Neural cell (in vitro differentiated cells): ENCODE data around the gene DHPS. TPM values are rescaled to one million over a fixed set of nuclear protein-coding genes. Genes with fewer than 3 reads are reported as not detected.

ENCODE experiments used
- H2AFZ ChIP-seq: fragments of 200-600, 300-800 bp; sonication (generic), shearing (Covaris generic); 2 replicates; pipeline ENCODE4 v1.6.0; 2014; ENCODE audit warnings: low read depth, mild to moderate bottlenecking, antibody characterized with exemption, low read length, moderate library complexity
- H3F3A ChIP-seq: fragments of 200-600 bp; shearing (Covaris generic); 2 replicates; pipeline ENCODE4 v1.6.1; 2016; ENCODE audit warnings: mild to moderate bottlenecking, moderate library complexity, mixed read lengths, antibody characterized with exemption, low read length; ENCODE audit not compliant: insufficient read depth, poor library complexity, severe bottlenecking
- H3K27ac ChIP-seq: fragments of 200-600, 300-800 bp; sonication (generic), shearing (Covaris generic); 2 replicates; pipeline ENCODE4 v1.5.1; 2014; ENCODE audit warnings: mild to moderate bottlenecking, low read length, moderate library complexity
- H3K27me3 ChIP-seq: fragments of 300-800, 200-600 bp; sonication (generic), shearing (Covaris generic); 2 replicates; pipeline ENCODE4 v1.6.0; 2014; ENCODE audit warnings: mild to moderate bottlenecking, low read depth, low read length, moderate library complexity; ENCODE audit not compliant: insufficient read depth
- H3K36me3 ChIP-seq: fragments of 300-800, 200-600 bp; sonication (generic), shearing (Covaris generic); 2 replicates; pipeline ENCODE4 v1.5.1; 2014; ENCODE audit warnings: mild to moderate bottlenecking, antibody characterized with exemption, low read length, moderate library complexity; ENCODE audit not compliant: insufficient read depth
- H3K4me2 ChIP-seq: fragments of 300-800, 200-600 bp; sonication (generic), shearing (Covaris generic); 2 replicates; pipeline ENCODE4 v1.6.0; 2014; ENCODE audit warnings: mild to moderate bottlenecking, low read length
- H3K4me3 ChIP-seq: fragments of 300-800, 200-600 bp; sonication (generic), shearing (Covaris generic); 2 replicates; pipeline ENCODE4 v1.5.1; 2014; ENCODE audit warnings: mild to moderate bottlenecking, low read length, moderate library complexity
- H3K79me2 ChIP-seq: fragments of 200-600 bp; shearing (Covaris generic); replicated peaks from 2 replicates; pipeline ENCODE4 v1.6.0; 2014; ENCODE audit warnings: mild to moderate bottlenecking, low read length, moderate library complexity; ENCODE audit not compliant: insufficient read depth
- H3K9ac ChIP-seq: fragments of 300-800, 200-600 bp; sonication (generic), shearing (Covaris generic); 2 replicates; pipeline ENCODE4 v1.6.1; 2016; ENCODE audit warnings: mild to moderate bottlenecking, low read length, mixed read lengths
- H3K9me2 ChIP-seq: fragments of 200-600 bp; shearing (Covaris generic); 2 replicates; pipeline ENCODE4 v1.6.1; 2016; ENCODE audit warnings: mild to moderate bottlenecking, low read length, mixed read lengths; ENCODE audit not compliant: insufficient read depth
- H3K9me3 ChIP-seq: fragments of 200-600, 300-800 bp; sonication (generic), shearing (Covaris generic); 2 replicates; pipeline ENCODE4 v1.6.1; 2016; ENCODE audit warnings: mild to moderate bottlenecking, mixed run types, low read length, moderate library complexity, mixed read lengths
- H4K20me1 ChIP-seq: fragments of 200-600 bp; shearing (Covaris generic); 2 replicates; pipeline ENCODE4 v1.6.1; 2016; ENCODE audit warnings: mild to moderate bottlenecking, mixed run types; ENCODE audit not compliant: insufficient read depth
- EP300 ChIP-seq: fragments of 450-650 bp; conservative IDR thresholded peaks from 2 replicates; pipeline ENCODE4 v1.6.1; 2014; ENCODE audit warnings: antibody characterized with exemption, mild to moderate bottlenecking, moderate library complexity; ENCODE audit not compliant: poor library complexity, severe bottlenecking
- EZH2 ChIP-seq: fragments of 200-600, 300-800 bp; shearing (Covaris generic), sonication (generic); IDR thresholded peaks from 2 replicates; pipeline ENCODE4 v1.6.1; 2014; ENCODE audit warnings: antibody characterized with exemption, low read length, borderline replicate concordance, mild to moderate bottlenecking; ENCODE audit not compliant: insufficient read depth, poor library complexity, severe bottlenecking
- MXI1 ChIP-seq: fragments of 450-650 bp; conservative IDR thresholded peaks from 2 replicates; pipeline ENCODE4 v1.6.1; 2014; ENCODE audit warnings: antibody characterized with exemption, mild to moderate bottlenecking; ENCODE audit not compliant: poor library complexity, severe bottlenecking
- POLR2AphosphoS5 ChIP-seq: IDR thresholded peaks from 2 replicates; pipeline ENCODE4 v1.6.1; 2012
- RAD21 ChIP-seq: fragments of 450-650 bp; conservative IDR thresholded peaks from 2 replicates; pipeline ENCODE4 v1.6.1; 2014; ENCODE audit warnings: antibody characterized with exemption, mild to moderate bottlenecking, moderate library complexity
- SMC3 ChIP-seq: fragments of 450-650 bp; conservative IDR thresholded peaks from 2 replicates; pipeline ENCODE4 v1.6.1; 2014; ENCODE audit warnings: antibody characterized with exemption, mild to moderate bottlenecking, moderate library complexity; ENCODE audit not compliant: poor library complexity
- TAF1 ChIP-seq: IDR thresholded peaks from 2 replicates; pipeline ENCODE4 v1.6.1; 2012; ENCODE audit warnings: low read depth
- polyA plus RNA-seq: library from polyadenylated mRNA; depleted of rRNA; stranded (reverse); fragments of >200 nt; gene quantifications from 2 replicates; pipeline ENCODE4 v1.2.3, GENCODE V29; 2014
- TF ChIP-seq, protein P1 (sequence below): IDR thresholded peaks from 2 replicates; pipeline ENCODE4 v1.6.1; 2012; ENCODE audit warnings: borderline replicate concordance
- TF ChIP-seq, protein P2 (sequence below): fragments of 450-650 bp; IDR thresholded peaks from 2 replicates; pipeline ENCODE4 v1.5.1; 2014; ENCODE audit warnings: antibody characterized with exemption, mild to moderate bottlenecking, moderate library complexity; ENCODE audit not compliant: poor library complexity, severe bottlenecking

The DHPS gene
- polyA plus RNA-seq, 1 donor from 2014 or later, result 239 TPM

DNA sequence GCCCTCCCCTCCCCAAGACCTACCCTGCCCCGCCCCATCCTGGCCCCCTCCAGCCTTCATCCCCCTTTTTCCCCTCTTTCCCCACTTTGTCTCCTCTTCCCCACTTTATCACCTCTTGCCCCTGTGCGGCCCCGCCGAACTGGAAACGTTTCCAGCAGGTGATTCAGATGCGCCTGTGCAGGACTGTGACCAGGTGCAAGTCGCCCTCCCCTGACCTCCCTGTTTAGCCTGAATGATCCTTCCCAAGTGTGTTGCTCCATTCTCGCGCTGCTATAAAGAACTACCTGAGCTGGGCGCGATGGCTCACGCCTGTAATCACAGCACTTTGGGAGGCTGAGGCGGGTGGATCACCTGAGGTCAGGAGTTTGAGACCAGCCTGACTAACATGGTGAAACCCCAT lies 45.0 kb downstream of the DHPS start:
- Histone ChIP-seq H3K36me3 (no peaks in the 10 kb centered on the region), H3K9ac (no peak overlapping the region), H3K9me2 (no peaks in the 10 kb centered on the region), H3K27me3 (no peaks in the 10 kb centered on the region), H3K79me2 (no peaks in the 10 kb centered on the region), H3K27ac (no peak overlapping the region), H3K9me3 (no peaks in the 10 kb centered on the region), H3F3A (no peaks in the 10 kb centered on the region), H3K4me3 (no peak overlapping the region), H4K20me1 (no peaks in the 10 kb centered on the region), H3K4me2 (no peak overlapping the region), H2AFZ (no peak overlapping the region)
- TF ChIP-seq, protein P1, sequence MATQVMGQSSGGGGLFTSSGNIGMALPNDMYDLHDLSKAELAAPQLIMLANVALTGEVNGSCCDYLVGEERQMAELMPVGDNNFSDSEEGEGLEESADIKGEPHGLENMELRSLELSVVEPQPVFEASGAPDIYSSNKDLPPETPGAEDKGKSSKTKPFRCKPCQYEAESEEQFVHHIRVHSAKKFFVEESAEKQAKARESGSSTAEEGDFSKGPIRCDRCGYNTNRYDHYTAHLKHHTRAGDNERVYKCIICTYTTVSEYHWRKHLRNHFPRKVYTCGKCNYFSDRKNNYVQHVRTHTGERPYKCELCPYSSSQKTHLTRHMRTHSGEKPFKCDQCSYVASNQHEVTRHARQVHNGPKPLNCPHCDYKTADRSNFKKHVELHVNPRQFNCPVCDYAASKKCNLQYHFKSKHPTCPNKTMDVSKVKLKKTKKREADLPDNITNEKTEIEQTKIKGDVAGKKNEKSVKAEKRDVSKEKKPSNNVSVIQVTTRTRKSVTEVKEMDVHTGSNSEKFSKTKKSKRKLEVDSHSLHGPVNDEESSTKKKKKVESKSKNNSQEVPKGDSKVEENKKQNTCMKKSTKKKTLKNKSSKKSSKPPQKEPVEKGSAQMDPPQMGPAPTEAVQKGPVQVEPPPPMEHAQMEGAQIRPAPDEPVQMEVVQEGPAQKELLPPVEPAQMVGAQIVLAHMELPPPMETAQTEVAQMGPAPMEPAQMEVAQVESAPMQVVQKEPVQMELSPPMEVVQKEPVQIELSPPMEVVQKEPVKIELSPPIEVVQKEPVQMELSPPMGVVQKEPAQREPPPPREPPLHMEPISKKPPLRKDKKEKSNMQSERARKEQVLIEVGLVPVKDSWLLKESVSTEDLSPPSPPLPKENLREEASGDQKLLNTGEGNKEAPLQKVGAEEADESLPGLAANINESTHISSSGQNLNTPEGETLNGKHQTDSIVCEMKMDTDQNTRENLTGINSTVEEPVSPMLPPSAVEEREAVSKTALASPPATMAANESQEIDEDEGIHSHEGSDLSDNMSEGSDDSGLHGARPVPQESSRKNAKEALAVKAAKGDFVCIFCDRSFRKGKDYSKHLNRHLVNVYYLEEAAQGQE, result no peak
- TF ChIP-seq POLR2AphosphoS5 (no peak), EP300 (no peak), EZH2 (no peak), SMC3 (no peak), RAD21 (no peak), MXI1 (no peak), TAF1 (no peak)
- TF ChIP-seq, protein P2, sequence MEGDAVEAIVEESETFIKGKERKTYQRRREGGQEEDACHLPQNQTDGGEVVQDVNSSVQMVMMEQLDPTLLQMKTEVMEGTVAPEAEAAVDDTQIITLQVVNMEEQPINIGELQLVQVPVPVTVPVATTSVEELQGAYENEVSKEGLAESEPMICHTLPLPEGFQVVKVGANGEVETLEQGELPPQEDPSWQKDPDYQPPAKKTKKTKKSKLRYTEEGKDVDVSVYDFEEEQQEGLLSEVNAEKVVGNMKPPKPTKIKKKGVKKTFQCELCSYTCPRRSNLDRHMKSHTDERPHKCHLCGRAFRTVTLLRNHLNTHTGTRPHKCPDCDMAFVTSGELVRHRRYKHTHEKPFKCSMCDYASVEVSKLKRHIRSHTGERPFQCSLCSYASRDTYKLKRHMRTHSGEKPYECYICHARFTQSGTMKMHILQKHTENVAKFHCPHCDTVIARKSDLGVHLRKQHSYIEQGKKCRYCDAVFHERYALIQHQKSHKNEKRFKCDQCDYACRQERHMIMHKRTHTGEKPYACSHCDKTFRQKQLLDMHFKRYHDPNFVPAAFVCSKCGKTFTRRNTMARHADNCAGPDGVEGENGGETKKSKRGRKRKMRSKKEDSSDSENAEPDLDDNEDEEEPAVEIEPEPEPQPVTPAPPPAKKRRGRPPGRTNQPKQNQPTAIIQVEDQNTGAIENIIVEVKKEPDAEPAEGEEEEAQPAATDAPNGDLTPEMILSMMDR, result no peak

DNA sequence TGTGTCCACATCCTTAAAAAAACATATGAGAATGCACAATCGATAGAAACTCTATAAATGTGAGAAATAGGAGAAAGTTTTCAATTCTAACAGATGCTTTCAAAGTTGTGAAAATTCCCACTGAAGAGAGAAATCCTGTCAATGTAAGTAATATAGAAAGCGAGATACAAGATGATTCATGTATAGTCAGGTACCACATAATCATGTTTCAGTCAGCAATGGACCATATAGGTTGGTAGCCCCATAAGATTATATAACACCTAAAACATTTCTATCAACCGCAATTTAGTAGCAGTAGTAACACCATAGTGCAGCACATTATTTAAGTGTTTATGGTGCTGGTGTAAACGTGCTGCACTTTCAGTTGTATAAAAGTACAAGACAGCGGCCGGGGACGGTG lies 52.5 kb downstream of the DHPS start:
- TF ChIP-seq POLR2AphosphoS5 (no peak), RAD21 (no peak), MXI1 (no peak), TAF1 (no peak), EP300 (no peak), EZH2 (no peak), SMC3 (no peak)
- TF ChIP-seq, protein P2, result no peak
- TF ChIP-seq, protein P1, result no peak
- no peaks in the 10 kb centered on the region for H3F3A ChIP-seq
- H2AFZ ChIP-seq, result no peak overlapping the region
- H3K9me3 ChIP-seq, result peaks cover 10% of the 10 kb centered on the region
- no peak overlapping the region for H3K4me3 ChIP-seq
- H3K27ac ChIP-seq, result no peak overlapping the region
- H3K4me2 ChIP-seq, result no peak overlapping the region
- no peaks in the 10 kb centered on the region for H3K27me3 ChIP-seq
- H3K79me2 ChIP-seq, result no peaks in the 10 kb centered on the region
- H3K36me3 ChIP-seq, result peaks cover 24% of the 10 kb centered on the region
- H4K20me1 ChIP-seq, result no peaks in the 10 kb centered on the region
- no peaks in the 10 kb centered on the region for H3K9me2 ChIP-seq
- no peak overlapping the region for H3K9ac ChIP-seq
